ENCODE data around the gene ZNF350. TPM values are rescaled to one million over a fixed set of nuclear protein-coding genes. Genes with fewer than 3 reads are reported as not detected.

Gene ZNF350
- total and polyA plus RNA-seq, 8 donors = 7.8 to 25.8 (median 19.2) TPM

DNA sequence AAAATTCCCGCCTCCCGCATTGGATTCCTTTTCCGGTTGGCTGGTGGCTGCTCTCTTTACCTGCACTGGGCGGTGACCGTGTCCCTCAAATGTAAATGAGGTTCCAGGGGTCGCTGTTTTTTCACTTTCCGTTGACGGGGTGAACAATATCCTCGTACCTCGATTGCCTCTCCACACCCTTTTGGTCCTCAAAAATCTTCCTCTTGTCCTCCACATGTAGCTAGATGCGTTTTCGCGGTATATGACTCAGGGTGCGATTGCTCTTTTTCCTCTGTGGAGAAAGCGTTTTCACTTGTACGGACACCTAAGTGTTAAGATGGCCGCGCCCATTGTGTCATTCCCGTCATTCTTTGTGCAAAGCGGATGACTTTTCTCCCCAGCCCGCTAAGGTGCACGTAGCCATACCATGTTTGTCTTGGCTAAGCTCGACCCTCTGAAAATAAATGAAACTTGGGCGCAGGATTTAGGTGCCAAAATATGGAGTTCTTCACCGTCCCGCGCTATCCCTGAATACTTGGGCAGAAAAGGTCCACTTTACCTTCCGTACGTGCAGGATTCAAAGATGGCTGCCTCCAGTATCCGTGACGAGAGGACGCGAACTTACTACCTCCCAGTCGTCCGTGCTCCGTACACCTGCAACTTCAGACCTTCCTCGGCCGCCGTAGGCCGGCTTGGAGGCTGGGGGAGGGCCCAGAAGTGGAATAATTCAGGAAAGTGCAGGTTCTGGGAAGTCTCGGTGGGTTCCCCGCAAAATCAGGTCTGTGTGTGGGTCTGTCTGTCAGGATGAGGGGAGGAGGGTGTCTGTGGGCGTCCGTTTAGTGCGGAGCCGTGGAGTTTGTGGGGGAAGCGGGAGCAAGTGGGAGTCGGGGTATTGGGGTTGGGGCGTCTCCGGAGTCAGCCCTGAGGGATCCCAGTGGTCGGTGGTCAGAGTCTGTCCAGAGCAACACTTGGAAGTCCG is 59.6 kb downstream of the ZNF350 start, which contains the start of gene ZNF613:
TSS of gene ZNF613 (plus strand) at position 689 of the 958 bp plus-strand sequence. CDS start 8,749 bp downstream, outside the sequence.
- Histone ChIP-seq H3K4me1 (peaks cover 0 to 8% of the 10 kb centered on the region in 2 donors), H3K27ac (peak within 1 kb of the TSS; percentile 88 to 95), H3K27me3 (no peaks in the 10 kb centered on the region), H3K4me3 (peak within 1 kb of the TSS; percentile 75 to 83), H3K9me3 (peaks cover 0 to 64% of the 10 kb centered on the region in 2 donors), H3K36me3 (peaks cover 0 to 27% of the 10 kb centered on the region in 2 donors)
- ATAC-seq (peak; percentile 97), DNase-seq (peak; percentile 92 to 94 (median 92))
- intact Hi-C loops (cut with DNase I) = no loop called here
- TF ChIP-seq, protein P1, sequence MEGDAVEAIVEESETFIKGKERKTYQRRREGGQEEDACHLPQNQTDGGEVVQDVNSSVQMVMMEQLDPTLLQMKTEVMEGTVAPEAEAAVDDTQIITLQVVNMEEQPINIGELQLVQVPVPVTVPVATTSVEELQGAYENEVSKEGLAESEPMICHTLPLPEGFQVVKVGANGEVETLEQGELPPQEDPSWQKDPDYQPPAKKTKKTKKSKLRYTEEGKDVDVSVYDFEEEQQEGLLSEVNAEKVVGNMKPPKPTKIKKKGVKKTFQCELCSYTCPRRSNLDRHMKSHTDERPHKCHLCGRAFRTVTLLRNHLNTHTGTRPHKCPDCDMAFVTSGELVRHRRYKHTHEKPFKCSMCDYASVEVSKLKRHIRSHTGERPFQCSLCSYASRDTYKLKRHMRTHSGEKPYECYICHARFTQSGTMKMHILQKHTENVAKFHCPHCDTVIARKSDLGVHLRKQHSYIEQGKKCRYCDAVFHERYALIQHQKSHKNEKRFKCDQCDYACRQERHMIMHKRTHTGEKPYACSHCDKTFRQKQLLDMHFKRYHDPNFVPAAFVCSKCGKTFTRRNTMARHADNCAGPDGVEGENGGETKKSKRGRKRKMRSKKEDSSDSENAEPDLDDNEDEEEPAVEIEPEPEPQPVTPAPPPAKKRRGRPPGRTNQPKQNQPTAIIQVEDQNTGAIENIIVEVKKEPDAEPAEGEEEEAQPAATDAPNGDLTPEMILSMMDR (IDR thresholded peaks at IDR 0.05) = no peak

- peak overlapping the region; percentile 88 to 95 for H3K27ac ChIP-seq
- ATAC-seq = no peak
Observed at GRCh38 chr19:51926426-51926783, 60.2 kb downstream of the ZNF350 start.

GRCh38 chr19:51921949-51922348 is 64.7 kb downstream of the ZNF350 start:
- Histone ChIP-seq H3K27me3 (no peaks in the 10 kb centered on the region), H3K36me3 (no peaks in the 10 kb centered on the region), H3K27ac (no peak overlapping the region), H3K4me1 (no peaks in the 10 kb centered on the region), H3K9me3 (peaks cover 0 to 92% of the 10 kb centered on the region in 2 donors), H3K4me3 (no peak overlapping the region)
- ATAC-seq = no peak
- intact Hi-C loops (cut with DNase I) = no loop called here
- no peak for DNase-seq
- TF ChIP-seq, protein P1 (IDR thresholded peaks at IDR 0.05) = no peak

More at GRCh38 chr19:51926426-51926783, 60.2 kb downstream of the ZNF350 start:
- intact Hi-C loops (cut with DNase I) = no loop called here
- TF ChIP-seq, protein P1 (IDR thresholded peaks at IDR 0.05) = no peak
- Histone ChIP-seq H3K27me3 (no peaks in the 10 kb centered on the region), H3K4me1 (peaks cover 0 to 8% of the 10 kb centered on the region in 2 donors), H3K9me3 (peaks cover 0 to 64% of the 10 kb centered on the region in 2 donors), H3K36me3 (peaks cover 0 to 21% of the 10 kb centered on the region in 2 donors), H3K4me3 (peak overlapping the region; percentile 75 to 83)
- DNase-seq = peak in 1 of 4 donors; percentile 58

DNA sequence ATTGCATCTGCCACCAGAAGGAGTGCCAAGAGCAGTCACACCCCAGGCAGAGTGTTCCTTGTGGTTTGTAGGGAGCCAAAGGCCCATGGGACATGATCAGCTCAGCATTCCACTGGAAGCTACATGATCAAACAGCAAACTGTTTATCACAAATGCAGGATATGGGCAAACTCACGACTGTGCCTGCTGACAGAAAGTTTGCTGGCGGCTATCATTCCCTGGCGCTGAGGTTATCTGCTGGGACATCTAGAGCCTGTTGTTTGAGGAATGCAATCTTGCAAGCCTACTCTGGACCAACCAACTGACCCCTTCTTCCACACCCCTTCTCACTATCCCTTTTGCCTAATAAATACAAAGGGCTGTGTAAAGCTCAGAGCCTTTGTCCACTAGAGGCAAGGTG is 67.0 kb downstream of the ZNF350 start:
- Histone ChIP-seq H3K4me3 (no peak overlapping the region), H3K4me1 (no peaks in the 10 kb centered on the region), H3K27me3 (no peaks in the 10 kb centered on the region), H3K36me3 (no peaks in the 10 kb centered on the region), H3K9me3 (peaks cover 0 to 98% of the 10 kb centered on the region in 2 donors), H3K27ac (no peak overlapping the region)
- DNase-seq = no peak
- TF ChIP-seq, protein P1 (IDR thresholded peaks at IDR 0.05) = no peak
- intact Hi-C loops (cut with DNase I) = no loop called here
- ATAC-seq = no peak

DNA sequence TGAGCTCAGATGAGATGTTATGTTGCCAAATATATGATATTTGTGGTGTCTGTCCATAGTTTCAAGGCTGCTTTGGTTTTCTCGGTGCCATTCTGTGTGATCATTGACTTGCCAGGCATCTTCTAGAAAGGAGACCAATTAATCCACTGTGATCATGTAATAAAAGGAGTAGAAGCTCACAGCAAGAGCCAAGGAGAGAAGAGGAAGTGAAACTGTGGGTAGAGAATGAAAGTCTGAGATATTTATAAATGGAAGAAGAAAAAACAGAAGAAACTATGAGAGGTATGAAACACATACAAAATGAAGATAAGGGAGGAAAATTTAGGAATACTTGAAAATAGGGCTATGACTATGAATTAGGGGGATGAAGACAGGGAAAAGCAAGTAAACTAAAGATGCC is 70.5 kb downstream of the ZNF350 start:
- TF ChIP-seq, protein P1 (IDR thresholded peaks at IDR 0.05) = no peak
- H3K27ac ChIP-seq = no peak overlapping the region
- H3K4me1 ChIP-seq = no peaks in the 10 kb centered on the region
- H3K36me3 ChIP-seq = no peaks in the 10 kb centered on the region
- intact Hi-C loops (cut with DNase I) = no loop called here
- no peak overlapping the region for H3K4me3 ChIP-seq
- DNase-seq = no peak
- peaks cover 0 to 99% of the 10 kb centered on the region in 2 donors for H3K9me3 ChIP-seq
- no peaks in the 10 kb centered on the region for H3K27me3 ChIP-seq
- no peak for ATAC-seq
